ENCODE data around the gene MEX3C. TPM values are rescaled to one million over a fixed set of nuclear protein-coding genes. Genes with fewer than 3 reads are reported as not detected.

MEX3C gene
- total RNA-seq, 1 donor from 2014 or later, result 17.2 TPM

- H3K4me1 ChIP-seq, result no peaks in the 10 kb centered on the region
- no peaks in the 10 kb centered on the region for H3K36me3 ChIP-seq
- DNase-seq, result no peak
- intact Hi-C loops (cut with micrococcal nuclease), result no loop called here
- TF ChIP-seq CTCF (IDR thresholded peaks at IDR 0.05; ENCODE audit: borderline replicate concordance), result no peak
- no peak overlapping the region for H3K27ac ChIP-seq (replicated peaks)
- no peaks in the 10 kb centered on the region for H3K9me3 ChIP-seq (replicated peaks)
- H3K27me3 ChIP-seq (ENCODE audit: low read depth), result no peaks in the 10 kb centered on the region
- no peak overlapping the region for H3K4me3 ChIP-seq
These were observed 31.8 kb upstream of the MEX3C start for GRCh38 chr18:51229328-51229727.

- H3K4me3 ChIP-seq, result no peak overlapping the region
- no peaks in the 10 kb centered on the region for H3K36me3 ChIP-seq
- intact Hi-C loops (cut with micrococcal nuclease), result no loop called here
- DNase-seq, result no peak
- no peak for TF ChIP-seq CTCF (IDR thresholded peaks at IDR 0.05; ENCODE audit: borderline replicate concordance)
- H3K27me3 ChIP-seq (ENCODE audit: low read depth), result no peaks in the 10 kb centered on the region
- no peak overlapping the region for H3K27ac ChIP-seq (replicated peaks)
- no peaks in the 10 kb centered on the region for H3K4me1 ChIP-seq
- peaks cover 4% of the 10 kb centered on the region for H3K9me3 ChIP-seq (replicated peaks)
These were observed 30.2 kb upstream of the MEX3C start for GRCh38 chr18:51227660-51228059.

GRCh38 chr18:51226587-51227350 lies 29.3 kb upstream of the MEX3C start:
- H3K27me3 ChIP-seq (ENCODE audit: low read depth), result no peaks in the 10 kb centered on the region
- TF ChIP-seq CTCF (IDR thresholded peaks at IDR 0.05; ENCODE audit: borderline replicate concordance), result no peak
- no peaks in the 10 kb centered on the region for H3K4me1 ChIP-seq
- no peak overlapping the region for H3K4me3 ChIP-seq
- no peak overlapping the region for H3K27ac ChIP-seq (replicated peaks)
- no peak for DNase-seq
- no peaks in the 10 kb centered on the region for H3K36me3 ChIP-seq
- peaks cover 4% of the 10 kb centered on the region for H3K9me3 ChIP-seq (replicated peaks)
- intact Hi-C loops (cut with micrococcal nuclease), result no loop called here

- no peak overlapping the region for H3K4me3 ChIP-seq
- intact Hi-C loops (cut with micrococcal nuclease), result no loop called here
- H3K27ac ChIP-seq (replicated peaks), result no peak overlapping the region
- H3K9me3 ChIP-seq (replicated peaks), result peaks cover 4% of the 10 kb centered on the region
- no peaks in the 10 kb centered on the region for H3K4me1 ChIP-seq
- no peak for TF ChIP-seq CTCF (IDR thresholded peaks at IDR 0.05; ENCODE audit: borderline replicate concordance)
- DNase-seq, result no peak
- H3K27me3 ChIP-seq (ENCODE audit: low read depth), result no peaks in the 10 kb centered on the region
- no peaks in the 10 kb centered on the region for H3K36me3 ChIP-seq
These were observed 28.6 kb upstream of the MEX3C start for GRCh38 chr18:51226068-51226467.

GRCh38 chr18:51212606-51213005 lies 15.1 kb upstream of the MEX3C start:
- Histone ChIP-seq H3K27ac (replicated peaks) (no peak overlapping the region), H3K4me1 (peaks cover 6% of the 10 kb centered on the region), H3K27me3 (ENCODE audit: low read depth) (no peaks in the 10 kb centered on the region), H3K4me3 (no peak overlapping the region), H3K36me3 (no peaks in the 10 kb centered on the region), H3K9me3 (replicated peaks) (no peaks in the 10 kb centered on the region)
- intact Hi-C loops (cut with micrococcal nuclease), result no loop called here
- no peak for TF ChIP-seq CTCF (IDR thresholded peaks at IDR 0.05; ENCODE audit: borderline replicate concordance)
- no peak for DNase-seq
